ENCODE measurements around the gene CLCN3.

GRCh38 chr4:169582203-169582602 lies 38.2 kb upstream of the CLCN3 start:
- TF ChIP-seq CTCF (IDR thresholded peaks at IDR 0.05; ENCODE audit: low read length) (peak; percentile 38), EZH2 (optimal IDR thresholded peaks at IDR 0.05; ENCODE audit: low read depth, low read length) (no peak)
